Hepatocyte (in vitro differentiated cells): ENCODE measurements around the gene ID1.

ENCODE experiments used
- CTCF ChIP-seq: fragments of 200-600 bp; sonication (generic); IDR thresholded peaks from 2 replicates; pipeline ENCODE4 v1.5.1; 2016; ENCODE audit warnings: antibody characterized with exemption, mild to moderate bottlenecking; ENCODE audit not compliant: poor library complexity
- EZH2phosphoT487 ChIP-seq: fragments of 200-600 bp; sonication (generic); IDR thresholded peaks from one replicate; pipeline ENCODE4 v1.6.1; 2018; ENCODE audit warnings: antibody characterized with exemption, mild to moderate bottlenecking, low read depth, moderate library complexity; ENCODE audit not compliant: unreplicated experiment, severe bottlenecking

GRCh38 chr20:31602431-31602778 lies 2.7 kb upstream of the ID1 start:
- TF ChIP-seq CTCF (no peak), EZH2phosphoT487 (no peak)
